ENCODE measurements around the gene PLAAT1.

Gene PLAAT1

GRCh38 chr3:193240850-193241706, at the start of gene PLAAT1:
TSS of gene PLAAT1 (plus strand) at chr3:193241222. CDS start at chr3:193255651, 14,429 bp downstream.
- FAIRE-seq (no peak), DNase-seq (ENCODE audit: extremely low spot score, insufficient read length, low read depth) (peak; percentile 28)

- no peak for DNase-seq (ENCODE audit: extremely low spot score, insufficient read length, low read depth)
- no peak for FAIRE-seq
These were observed 46.7 kb upstream of the PLAAT1 start for GRCh38 chr3:193194371-193194770.

GRCh38 chr3:193196746-193197145, 44.3 kb upstream of the PLAAT1 start:
- no peak for DNase-seq (ENCODE audit: extremely low spot score, insufficient read length, low read depth)
- no peak for FAIRE-seq

- FAIRE-seq = peak; percentile 5
- no peak for DNase-seq (ENCODE audit: extremely low spot score, insufficient read length, low read depth)
These were observed 33.4 kb upstream of the PLAAT1 start for GRCh38 chr3:193207290-193208273.

GRCh38 chr3:193210618-193211017, 30.4 kb upstream of the PLAAT1 start:
- FAIRE-seq (no peak), DNase-seq (ENCODE audit: extremely low spot score, insufficient read length, low read depth) (no peak)

- FAIRE-seq (no peak), DNase-seq (ENCODE audit: extremely low spot score, insufficient read length, low read depth) (no peak)
These were observed 29.8 kb upstream of the PLAAT1 start for GRCh38 chr3:193211173-193211572.

- no peak for FAIRE-seq
- DNase-seq (ENCODE audit: extremely low spot score, insufficient read length, low read depth) = no peak
These were observed 29.0 kb upstream of the PLAAT1 start for GRCh38 chr3:193211984-193212383.

- no peak for DNase-seq (ENCODE audit: extremely low spot score, insufficient read length, low read depth)
- no peak for FAIRE-seq
These were observed 28.2 kb upstream of the PLAAT1 start for GRCh38 chr3:193212844-193213243.

GRCh38 chr3:193214445-193214844, 26.6 kb upstream of the PLAAT1 start:
- no peak for FAIRE-seq

GRCh38 chr3:193225302-193226125, 15.5 kb upstream of the PLAAT1 start:
- FAIRE-seq (no peak), DNase-seq (ENCODE audit: extremely low spot score, insufficient read length, low read depth) (no peak)

More at GRCh38 chr3:193214445-193214844, 26.6 kb upstream of the PLAAT1 start:
- DNase-seq (ENCODE audit: extremely low spot score, insufficient read length, low read depth) = no peak

GRCh38 chr3:193228206-193228605, 12.8 kb upstream of the PLAAT1 start:
- FAIRE-seq (no peak), DNase-seq (ENCODE audit: extremely low spot score, insufficient read length, low read depth) (no peak)

- FAIRE-seq (no peak), DNase-seq (ENCODE audit: extremely low spot score, insufficient read length, low read depth) (no peak)
These were observed 11.1 kb upstream of the PLAAT1 start for GRCh38 chr3:193229851-193230420.

- FAIRE-seq = no peak
- no peak for DNase-seq (ENCODE audit: extremely low spot score, insufficient read length, low read depth)
These were observed 10.4 kb upstream of the PLAAT1 start for GRCh38 chr3:193230610-193231009.

GRCh38 chr3:193231201-193231600, 9.8 kb upstream of the PLAAT1 start:
- FAIRE-seq (no peak), DNase-seq (ENCODE audit: extremely low spot score, insufficient read length, low read depth) (no peak)

GRCh38 chr3:193236599-193236998, 4.4 kb upstream of the PLAAT1 start:
- DNase-seq (ENCODE audit: extremely low spot score, insufficient read length, low read depth) (no peak), FAIRE-seq (no peak)

- DNase-seq (ENCODE audit: extremely low spot score, insufficient read length, low read depth) (no peak), FAIRE-seq (no peak)
These were observed 4.0 kb upstream of the PLAAT1 start for GRCh38 chr3:193237030-193237429.

GRCh38 chr3:193240436-193240849, 579 bp upstream of the PLAAT1 start:
- DNase-seq (ENCODE audit: extremely low spot score, insufficient read length, low read depth) (no peak), FAIRE-seq (no peak)

- FAIRE-seq (no peak), DNase-seq (ENCODE audit: extremely low spot score, insufficient read length, low read depth) (no peak)
These were observed 694 bp downstream of the PLAAT1 start for GRCh38 chr3:193241716-193242115.

GRCh38 chr3:193243571-193243970, 2.5 kb downstream of the PLAAT1 start:
- no peak for FAIRE-seq
- DNase-seq (ENCODE audit: extremely low spot score, insufficient read length, low read depth) = no peak
